Panc1 (cell line): ENCODE data around the gene LRRC8E. TPM values are rescaled to one million over a fixed set of nuclear protein-coding genes. Genes with fewer than 3 reads are reported as not detected.

Experiments
- ATAC-seq: fragments of 200-7000 bp; cut with Tn5 transposase; 2 replicates; pipeline ENCODE4 v1.9.1; 2020; ENCODE audit warnings: mild to moderate bottlenecking, moderate library complexity
- Bru-seq: library from RNA; stranded (reverse); fragments of 400-500 nt; gene quantifications from one replicate; lab custom pipeline; 2021; lab: Mats Ljungman, UMichigan
- BruChase-seq, 2 experiments: library from RNA; stranded (reverse); fragments of 400-500 nt; gene quantifications; one replicate each; lab custom pipeline; 2021; lab: Mats Ljungman, UMichigan
- BruUV-seq: library from RNA; stranded (reverse); fragments of 400-500 nt; replicated peaks from 2 replicates; lab custom pipeline; 2021; lab: Mats Ljungman, UMichigan
- CTCF ChIA-PET: fragments of 300-600 bp; sonication (Branson Sonifier 250); formaldehyde crosslinking; loops from one replicate; lab custom pipeline; 2022; ENCODE audit warnings: antibody characterized with exemption; lab: Charles Lee
- POLR2A ChIA-PET: fragments of 300-600 bp; sonication (Branson Sonifier 250); formaldehyde crosslinking; loops from one replicate; lab custom pipeline; 2022; ENCODE audit warnings: antibody characterized with exemption; lab: Charles Lee
- DNase-seq: peaks from one replicate; pipeline ENCODE4 v3.0.0-alpha.2; 2010; ENCODE audit warnings: low read depth, low spot score
- H3K27ac ChIP-seq: 2 replicates; pipeline ENCODE4 v1.5.1; 2011; ENCODE audit warnings: mild to moderate bottlenecking, low read length, inconsistent platforms
- H3K27me3 ChIP-seq: fragments of 200-500 bp; sonication (Bioruptor generic); 2 replicates; pipeline ENCODE4 v1.6.0; 2014; ENCODE audit warnings: low read length, inconsistent platforms; ENCODE audit not compliant: control insufficient read depth, insufficient read depth
- H3K36me3 ChIP-seq: fragments of 200-500 bp; sonication (Bioruptor generic); 2 replicates; pipeline ENCODE4 v1.5.1; 2014; ENCODE audit warnings: inconsistent platforms, mild to moderate bottlenecking, low read length, moderate library complexity; ENCODE audit not compliant: control insufficient read depth, insufficient read depth
- H3K4me1 ChIP-seq: 2 replicates; pipeline ENCODE4 v1.5.1; 2011; ENCODE audit warnings: inconsistent platforms, mild to moderate bottlenecking, low read length, moderate library complexity; ENCODE audit not compliant: control insufficient read depth, insufficient read depth
- H3K4me3 ChIP-seq, 2 experiments: 2 replicates each; pipeline ENCODE4 v1.5.1; 2011 to 2012; ENCODE audit warnings: low read depth in 2 of 2, low read length in 2 of 2, mild to moderate bottlenecking in 2 of 2, inconsistent platforms in 1 of 2, moderate library complexity in 1 of 2
- H3K9me3 ChIP-seq: fragments of 200-500 bp; sonication (Bioruptor generic); 2 replicates; pipeline ENCODE4 v1.5.1; 2014; ENCODE audit warnings: low read depth, mild to moderate bottlenecking, inconsistent platforms, low read length, moderate library complexity; ENCODE audit not compliant: control insufficient read depth, insufficient read depth
- CTCF ChIP-seq: fragments of 450-650 bp; IDR thresholded peaks from 2 replicates; pipeline ENCODE4 v1.5.1; 2017; ENCODE audit warnings: mild to moderate bottlenecking
- POLR2AphosphoS5 ChIP-seq: IDR thresholded peaks from 2 replicates; pipeline ENCODE4 v1.6.1; 2012; ENCODE audit warnings: mild to moderate bottlenecking, low read depth, low read length, moderate library complexity
- SIN3A ChIP-seq: IDR thresholded peaks from 2 replicates; pipeline ENCODE4 v1.6.1; 2012; ENCODE audit warnings: low read depth, mild to moderate bottlenecking, low read length, moderate library complexity, borderline replicate concordance; ENCODE audit not compliant: insufficient read depth
- TCF7L2 ChIP-seq: IDR thresholded peaks from 2 replicates; pipeline ENCODE4 v1.6.1; 2011; ENCODE audit warnings: mild to moderate bottlenecking, low read depth, low read length, inconsistent platforms
- in situ Hi-C: cut with HindIII; loops from 2 replicates; pipeline ENCODE4 v1.10.0; 2016; ENCODE audit warnings: low sequenced_read_pairs, low pct_unique_long_range_greater_than_20kb
- intact Hi-C: fragments of 100-400 bp; cut with micrococcal nuclease; formaldehyde crosslinking; loops from one replicate; pipeline ENCODE4 v1.10.0; 2022; ENCODE audit not compliant: unreplicated experiment
- long read RNA-seq: library from polyadenylated mRNA; unstranded; transcript quantifications from one replicate; pipeline ENCODE4 v2.0.0, GENCODE V29; 2021; ENCODE audit not compliant: unreplicated experiment
- polyA plus RNA-seq: library from polyadenylated mRNA; unstranded; fragments of >200 nt; gene quantifications from one replicate; pipeline ENCODE4 v1.2.1, GENCODE V29; 2012; ENCODE audit warnings: missing spikeins; ENCODE audit not compliant: insufficient read length
- total RNA-seq: library from RNA; stranded (reverse); gene quantifications from one replicate; pipeline ENCODE4 v1.2.1, GENCODE V29; 2021; ENCODE audit not compliant: unreplicated experiment
- TF ChIP-seq, protein P1 (sequence below), 2 experiments: IDR thresholded peaks; 2 replicates each; pipeline ENCODE4 v1.6.1; 2011 to 2012; ENCODE audit warnings: low read depth in 2 of 2, control low read depth in 1 of 2, low read length in 1 of 2, mild to moderate bottlenecking in 1 of 2, moderate library complexity in 1 of 2; ENCODE audit not compliant: insufficient read depth in 1 of 2

Gene LRRC8E
- total RNA-seq = 5.0 TPM
- 4.4 TPM for polyA plus RNA-seq
- percentile 44 among the genes with signal in this experiment for Bru-seq, nascent RNA
- BruChase-seq, experiment 1, labeled RNA remaining after a 2-hour chase = percentile 52 among the genes with signal in this experiment
- percentile 41 among the genes with signal in this experiment for BruChase-seq, experiment 2, labeled RNA remaining after a 6-hour chase
- long read RNA-seq, transcript LRRC8E-201 (3 exons, 3,595 nt) = major isoform, 7 of 12 reads
- long read RNA-seq, partial matches to known transcripts = 0 of 12 reads
- long read RNA-seq, other reads (novel, unspliced or antisense) = 4 of 12 reads

DNA sequence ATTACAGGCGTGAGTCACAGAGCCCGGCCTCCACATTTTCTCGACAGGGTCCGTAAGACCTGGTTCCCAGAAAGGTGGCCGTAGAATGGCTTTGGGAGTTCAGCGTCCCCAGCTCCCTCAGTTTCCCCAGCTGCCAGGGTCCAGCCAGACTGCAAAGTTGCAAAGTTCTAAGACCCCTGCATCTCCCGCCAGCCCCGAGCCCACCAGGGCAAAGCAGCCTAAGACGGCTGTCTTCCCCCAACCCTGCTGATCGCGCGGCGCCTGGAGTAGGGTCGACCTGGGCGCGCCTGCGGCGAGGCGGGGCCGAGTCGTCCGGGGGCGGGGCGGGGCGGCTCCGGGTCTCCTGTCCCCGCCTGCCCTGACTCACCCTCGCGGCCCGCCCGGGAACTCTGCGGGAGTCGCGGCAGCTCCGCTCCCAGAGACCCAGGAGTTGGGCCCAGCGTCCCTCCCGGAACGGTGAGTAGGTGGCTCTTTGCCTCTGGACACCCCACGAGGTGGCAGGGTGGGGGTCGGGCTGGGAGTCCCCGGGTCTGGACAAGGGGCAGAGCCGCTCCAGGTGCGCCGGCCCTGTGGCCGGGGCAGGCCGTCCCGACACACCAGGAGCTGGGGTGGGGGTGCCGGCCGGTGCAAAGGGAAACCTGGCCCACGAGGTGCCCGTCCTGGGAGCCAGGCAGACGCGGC, at the start of gene LRRC8E:
LRRC8E (plus strand) TSS at position 366 of the 681 bp plus-strand sequence. CDS start 7,094 bp downstream, outside the sequence.
- ChIA-PET POLR2A (interaction anchor here (0.7 kb wide), 1 partner anchor 27 kb away, joined by 3 read pairs; no protein-coding TSS in a partner anchor), CTCF (no interaction called here)
- no peak for DNase-seq
- ATAC-seq = peak; percentile 97
- no TSS peak for BruUV-seq
- Histone ChIP-seq H3K27me3 (no peaks in the 10 kb centered on the region), H3K9me3 (no peaks in the 10 kb centered on the region), H3K4me1 (no peaks in the 10 kb centered on the region), H3K36me3 (peaks cover 3% of the 10 kb centered on the region; the same call in 1 of the 2 replicates), H3K27ac (peak within 1 kb of the TSS; percentile 59), H3K4me3 (peak within 1 kb of the TSS; percentile 45 to 46)
- intact Hi-C loops (no loop called here), in situ Hi-C loops (no loop called here)
- TF ChIP-seq, protein P1, sequence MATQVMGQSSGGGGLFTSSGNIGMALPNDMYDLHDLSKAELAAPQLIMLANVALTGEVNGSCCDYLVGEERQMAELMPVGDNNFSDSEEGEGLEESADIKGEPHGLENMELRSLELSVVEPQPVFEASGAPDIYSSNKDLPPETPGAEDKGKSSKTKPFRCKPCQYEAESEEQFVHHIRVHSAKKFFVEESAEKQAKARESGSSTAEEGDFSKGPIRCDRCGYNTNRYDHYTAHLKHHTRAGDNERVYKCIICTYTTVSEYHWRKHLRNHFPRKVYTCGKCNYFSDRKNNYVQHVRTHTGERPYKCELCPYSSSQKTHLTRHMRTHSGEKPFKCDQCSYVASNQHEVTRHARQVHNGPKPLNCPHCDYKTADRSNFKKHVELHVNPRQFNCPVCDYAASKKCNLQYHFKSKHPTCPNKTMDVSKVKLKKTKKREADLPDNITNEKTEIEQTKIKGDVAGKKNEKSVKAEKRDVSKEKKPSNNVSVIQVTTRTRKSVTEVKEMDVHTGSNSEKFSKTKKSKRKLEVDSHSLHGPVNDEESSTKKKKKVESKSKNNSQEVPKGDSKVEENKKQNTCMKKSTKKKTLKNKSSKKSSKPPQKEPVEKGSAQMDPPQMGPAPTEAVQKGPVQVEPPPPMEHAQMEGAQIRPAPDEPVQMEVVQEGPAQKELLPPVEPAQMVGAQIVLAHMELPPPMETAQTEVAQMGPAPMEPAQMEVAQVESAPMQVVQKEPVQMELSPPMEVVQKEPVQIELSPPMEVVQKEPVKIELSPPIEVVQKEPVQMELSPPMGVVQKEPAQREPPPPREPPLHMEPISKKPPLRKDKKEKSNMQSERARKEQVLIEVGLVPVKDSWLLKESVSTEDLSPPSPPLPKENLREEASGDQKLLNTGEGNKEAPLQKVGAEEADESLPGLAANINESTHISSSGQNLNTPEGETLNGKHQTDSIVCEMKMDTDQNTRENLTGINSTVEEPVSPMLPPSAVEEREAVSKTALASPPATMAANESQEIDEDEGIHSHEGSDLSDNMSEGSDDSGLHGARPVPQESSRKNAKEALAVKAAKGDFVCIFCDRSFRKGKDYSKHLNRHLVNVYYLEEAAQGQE (IDR thresholded peaks at IDR 0.05; ENCODE audit: insufficient read depth in 1 of 2, low read depth in 2 of 2, low read length in 1 of 2) = no peak
- no peak for TF ChIP-seq CTCF
- no peak for TF ChIP-seq SIN3A
- 0 out of 2 replicates have a peak, but pooled peaks have one; percentile 26 for TF ChIP-seq POLR2AphosphoS5

DNA sequence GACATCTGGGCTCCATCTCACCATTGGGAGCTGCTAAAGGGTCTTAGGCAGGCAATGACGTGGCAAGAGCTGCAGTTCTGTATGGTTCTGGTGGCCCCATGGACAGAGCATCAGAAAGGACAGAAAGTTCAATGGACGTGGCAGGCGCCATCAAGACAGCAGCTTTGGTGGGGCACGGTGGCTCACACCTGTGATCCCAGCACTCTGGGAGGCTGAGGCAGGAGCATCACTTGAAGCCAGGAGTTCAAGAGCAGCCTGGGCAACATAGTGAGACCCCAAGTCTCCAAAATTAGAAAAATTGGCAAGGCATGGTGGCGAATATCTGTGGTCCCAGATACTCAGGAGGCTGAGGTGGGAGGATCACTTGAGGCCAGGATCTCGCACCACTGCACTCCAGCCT, 48.8 kb upstream of the LRRC8E start:
- no peaks in the 10 kb centered on the region for H3K4me1 ChIP-seq
- H3K27ac ChIP-seq = no peak overlapping the region
- DNase-seq = no peak
- no peak overlapping the region for H3K4me3 ChIP-seq
- POLR2A ChIA-PET = interaction anchor here (0.6 kb wide), 1 partner anchor 115 kb away, joined by 6 read pairs; no protein-coding TSS in a partner anchor
- no TSS peak for BruUV-seq
- ATAC-seq = no peak
- no peak for TF ChIP-seq SIN3A
- no peak for TF ChIP-seq CTCF
- TF ChIP-seq, protein P1 (IDR thresholded peaks at IDR 0.05; ENCODE audit: insufficient read depth in 1 of 2, low read depth in 2 of 2, low read length in 1 of 2) = no peak
- no peak for TF ChIP-seq POLR2AphosphoS5
- TF ChIP-seq TCF7L2 = no peak
- no peaks in the 10 kb centered on the region for H3K27me3 ChIP-seq
- in situ Hi-C loops = no loop called here
- intact Hi-C loops = no loop called here
- H3K9me3 ChIP-seq = no peaks in the 10 kb centered on the region
- CTCF ChIA-PET = no interaction called here
- H3K36me3 ChIP-seq = no peaks in the 10 kb centered on the region
